ENCODE measurements around the gene SYVN1. TPM values are rescaled to one million over a fixed set of nuclear protein-coding genes. Genes with fewer than 3 reads are reported as not detected.

The SYVN1 gene
- total and polyA plus RNA-seq, 10 of the 15 experiments (the other 5 are each of a cell fraction or from before 2014, with no cell fraction given): 0.79 to 63.6 (median 20.1) TPM

- Histone ChIP-seq H3K4me3 (no peak overlapping the region), H3K9me3 (replicated peaks; ENCODE audit: control insufficient read depth, insufficient read depth, low read length) (no peaks in the 10 kb centered on the region), H3K27me3 (replicated peaks in 1 of 2; ENCODE audit: control insufficient read depth in 2 of 2, insufficient read depth in 2 of 2, low read length in 1 of 2) (no peaks in the 10 kb centered on the region), H3K79me2 (ENCODE audit: control insufficient read depth, insufficient read depth, low read length) (no peaks in the 10 kb centered on the region), H2AFZ (ENCODE audit: control insufficient read depth, low read depth, low read length) (no peak overlapping the region), H3K36me3 (ENCODE audit: control insufficient read depth in 2 of 2, insufficient read depth in 2 of 2, low read length in 1 of 2) (no peaks in the 10 kb centered on the region), H3K4me1 (ENCODE audit: control insufficient read depth, insufficient read depth, low read length) (peaks cover 6% of the 10 kb centered on the region), H3K9ac (ENCODE audit: control insufficient read depth, insufficient read depth, low read length) (no peak overlapping the region), H3K27ac (ENCODE audit: control insufficient read depth, insufficient read depth) (no peak overlapping the region), H4K20me1 (ENCODE audit: control insufficient read depth, insufficient read depth) (no peaks in the 10 kb centered on the region), H3K4me2 (ENCODE audit: control insufficient read depth, insufficient read depth) (no peak overlapping the region)
- ChIA-PET RAD21 (ENCODE audit: unreplicated experiment) (no interaction called here), CTCF (interaction anchor here (1.3 to 1.4 kb wide), 2 partner anchors 13 to 55 kb away, joined by 3 to 5 read pairs; partner anchors contain the start of gene TM7SF2), POLR2A (interaction anchor here (0.7 kb wide), 1 partner anchor 319 kb away, joined by 3 read pairs; no protein-coding TSS in a partner anchor), SMC1A (ENCODE audit: uncharacterized antibody, unreplicated experiment) (interaction anchor here (0.6 kb wide), 1 partner anchor 17 kb away, joined by 3 read pairs; no protein-coding TSS in a partner anchor)
- ATAC-seq (no peak), FAIRE-seq (no peak), DNase-seq (ENCODE audit: low read depth, low spot score) (no peak)
- 85% methylated on average over 3 of the region's 3 CpGs for WGBS (ENCODE audit: insufficient coverage, insufficient replicate concordance, low lambda C conversion rate, missing lambda C conversion rate)
- intact Hi-C loops (cut with micrococcal nuclease; ENCODE audit: unreplicated experiment): no loop called here
- in situ Hi-C loops (cut with MboI): no loop called here
- TF ChIP-seq TCF12 (IDR thresholded peaks at IDR 0.05; ENCODE audit: low read depth, low read length): no peak
- no peak for TF ChIP-seq SMAD5 (IDR thresholded peaks at IDR 0.05; ENCODE audit: low read depth)
- TF ChIP-seq GABPA (IDR thresholded peaks at IDR 0.05; ENCODE audit: low read depth): no peak
- no TSS peak for BruUV-seq (replicated peaks)
Measured at GRCh38 chr11:65166893-65167292, 32.6 kb upstream of the SYVN1 start.

- ATAC-seq (no peak), DNase-seq (ENCODE audit: low read depth, low spot score) (no peak), FAIRE-seq (no peak)
- 87% methylated on average over 29 of the region's 31 CpGs for WGBS (ENCODE audit: insufficient coverage, insufficient replicate concordance, low lambda C conversion rate, missing lambda C conversion rate)
- BruUV-seq (replicated peaks): no TSS peak
- ChIA-PET CTCF (interaction anchor here (0.6 to 1.0 kb wide), 2 partner anchors 53 to 274 kb away, joined by 3 read pairs; no protein-coding TSS in a partner anchor), RAD21 (ENCODE audit: unreplicated experiment) (no interaction called here), POLR2A (interaction anchor here (0.8 kb wide), 1 partner anchor 30 kb away, joined by 4 read pairs; no protein-coding TSS in a partner anchor), SMC1A (ENCODE audit: uncharacterized antibody, unreplicated experiment) (interaction anchor here (0.6 kb wide), 1 partner anchor 428 kb away, joined by 4 read pairs; no protein-coding TSS in a partner anchor)
- Histone ChIP-seq H3K4me2 (ENCODE audit: control insufficient read depth, insufficient read depth) (no peak overlapping the region), H3K4me1 (ENCODE audit: control insufficient read depth, insufficient read depth, low read length) (peaks cover 6% of the 10 kb centered on the region), H4K20me1 (ENCODE audit: control insufficient read depth, insufficient read depth) (no peaks in the 10 kb centered on the region), H3K9ac (ENCODE audit: control insufficient read depth, insufficient read depth, low read length) (no peak overlapping the region), H2AFZ (ENCODE audit: control insufficient read depth, low read depth, low read length) (no peak overlapping the region), H3K27ac (ENCODE audit: control insufficient read depth, insufficient read depth) (no peak overlapping the region), H3K36me3 (ENCODE audit: control insufficient read depth in 2 of 2, insufficient read depth in 2 of 2, low read length in 1 of 2) (no peaks in the 10 kb centered on the region), H3K9me3 (replicated peaks; ENCODE audit: control insufficient read depth, insufficient read depth, low read length) (no peaks in the 10 kb centered on the region), H3K4me3 (no peak overlapping the region), H3K27me3 (replicated peaks in 1 of 2; ENCODE audit: control insufficient read depth in 2 of 2, insufficient read depth in 2 of 2, low read length in 1 of 2) (no peaks in the 10 kb centered on the region), H3K79me2 (ENCODE audit: control insufficient read depth, insufficient read depth, low read length) (no peaks in the 10 kb centered on the region)
- intact Hi-C loops (cut with micrococcal nuclease; ENCODE audit: unreplicated experiment) (no loop called here), in situ Hi-C loops (cut with MboI) (no loop called here)
- no peak for TF ChIP-seq POLR2AphosphoS5 (IDR thresholded peaks at IDR 0.05; ENCODE audit: low read length)
Measured at GRCh38 chr11:65165410-65166317, 31.3 kb upstream of the SYVN1 start.
